IMR-90 (cell line): ENCODE data around the gene MAP6. TPM values are rescaled to one million over a fixed set of nuclear protein-coding genes. Genes with fewer than 3 reads are reported as not detected.

Experiments
- ATAC-seq: fragments of 200-7000 bp; cut with Tn5 transposase; 2 replicates; pipeline ENCODE4 v1.9.1; 2020; ENCODE audit warnings: low read depth, mild to moderate bottlenecking, moderate library complexity
- BruUV-seq: library from RNA; stranded (reverse); fragments of 400-500 nt; replicated peaks from 2 replicates; lab custom pipeline; 2021; lab: Mats Ljungman, UMichigan
- CTCF ChIA-PET: fragments of 300-600 bp; formaldehyde crosslinking; extraction: SDS; loops from one replicate; lab custom pipeline; 2021; ENCODE audit warnings: antibody characterized with exemption; lab: Yijun Ruan, JAX
- POLR2A ChIA-PET: fragments of 300-600 bp; sonication (Branson Sonifier 250); formaldehyde crosslinking; loops from one replicate; lab custom pipeline; 2022; ENCODE audit warnings: antibody characterized with exemption; ENCODE audit not compliant: unreplicated experiment; lab: Charles Lee
- DNase-seq: peaks from one replicate; pipeline ENCODE4 v3.0.0; 2013
- H2AFZ ChIP-seq: replicated peaks from 2 replicates; pipeline ENCODE3; 2013; ENCODE audit warnings: low read length, mild to moderate bottlenecking; ENCODE audit not compliant: poor library complexity
- H2AK5ac ChIP-seq: 2 replicates; pipeline ENCODE4 v1.6.1; 2013; ENCODE audit warnings: low read depth, low read length, inconsistent platforms
- H2AK9ac ChIP-seq: replicated peaks from 2 replicates; pipeline ENCODE3; 2013; ENCODE audit warnings: mild to moderate bottlenecking, low read depth, low read length, moderate library complexity; ENCODE audit not compliant: poor library complexity
- H2BK120ac ChIP-seq: 2 replicates; pipeline ENCODE4 v1.6.1; 2013; ENCODE audit warnings: low read depth, low read length, inconsistent platforms
- H2BK15ac ChIP-seq: 3 replicates; pipeline ENCODE4 v1.6.1; 2013; ENCODE audit warnings: low read depth, low read length, inconsistent platforms
- H2BK20ac ChIP-seq: 2 replicates; pipeline ENCODE4 v1.6.1; 2013; ENCODE audit warnings: low read depth, mild to moderate bottlenecking, inconsistent platforms, low read length, moderate library complexity
- H2BK5ac ChIP-seq: 2 replicates; pipeline ENCODE4 v1.6.1; 2013; ENCODE audit warnings: mild to moderate bottlenecking, low read depth, low read length, inconsistent platforms; ENCODE audit not compliant: poor library complexity, severe bottlenecking
- H3K14ac ChIP-seq: replicated peaks from 2 replicates; pipeline ENCODE4 v1.6.1; 2013; ENCODE audit warnings: low read depth, low read length, inconsistent platforms
- H3K18ac ChIP-seq: 2 replicates; pipeline ENCODE4 v1.6.1; 2013; ENCODE audit warnings: low read depth, low read length, control low read depth
- H3K23ac ChIP-seq: 2 replicates; pipeline ENCODE4 v1.6.1; 2013; ENCODE audit warnings: low read depth, low read length, inconsistent platforms
- H3K27ac ChIP-seq: 2 replicates; pipeline ENCODE4 v1.5.1; 2013; ENCODE audit warnings: mild to moderate bottlenecking, control low read depth, low read length; ENCODE audit not compliant: insufficient read depth
- H3K27me3 ChIP-seq: 2 replicates; pipeline ENCODE4 v1.6.1; 2013; ENCODE audit warnings: low read length; ENCODE audit not compliant: control insufficient read depth, insufficient read depth
- H3K36me3 ChIP-seq: 2 replicates; pipeline ENCODE4 v1.6.1; 2013; ENCODE audit warnings: low read length, mixed read lengths; ENCODE audit not compliant: control insufficient read depth, insufficient read depth
- H3K4ac ChIP-seq: 2 replicates; pipeline ENCODE4 v1.6.1; 2013; ENCODE audit warnings: low read depth, low read length, inconsistent platforms
- H3K4me1 ChIP-seq: 2 replicates; pipeline ENCODE4 v1.6.1; 2013; ENCODE audit warnings: low read length, mixed read lengths; ENCODE audit not compliant: control insufficient read depth, insufficient read depth
- H3K4me2 ChIP-seq: 2 replicates; pipeline ENCODE4 v1.6.1; 2013; ENCODE audit warnings: low read depth, mild to moderate bottlenecking, control low read depth, low read length, moderate library complexity
- H3K4me3 ChIP-seq: 2 replicates; pipeline ENCODE4 v1.5.1; 2013; ENCODE audit warnings: low read depth, mild to moderate bottlenecking, control low read depth, low read length, moderate library complexity; ENCODE audit not compliant: insufficient read depth
- H3K56ac ChIP-seq: 2 replicates; pipeline ENCODE4 v1.6.1; 2013; ENCODE audit warnings: low read length, inconsistent platforms; ENCODE audit not compliant: insufficient read depth; ENCODE audit errors: extremely low read depth
- H3K79me1 ChIP-seq, 2 experiments: 2 replicates each; pipeline ENCODE4 v1.6.1; 2013; ENCODE audit warnings: low read length in 2 of 2, inconsistent platforms in 1 of 2, low read depth in 1 of 2
- H3K9ac ChIP-seq: 2 replicates; pipeline ENCODE4 v1.6.1; 2013; ENCODE audit warnings: low read depth, low read length, control low read depth
- H3K9me1 ChIP-seq: 2 replicates; pipeline ENCODE4 v1.6.1; 2013; ENCODE audit warnings: low read length, inconsistent platforms; ENCODE audit not compliant: insufficient read depth
- H3K9me3 ChIP-seq: 2 replicates; pipeline ENCODE4 v1.6.1; 2013; ENCODE audit warnings: low read length; ENCODE audit not compliant: control insufficient read depth, insufficient read depth
- H4K20me1 ChIP-seq: 2 replicates; pipeline ENCODE4 v1.6.1; 2013; ENCODE audit warnings: low read length, inconsistent platforms; ENCODE audit not compliant: insufficient read depth
- H4K5ac ChIP-seq: 2 replicates; pipeline ENCODE4 v1.6.1; 2013; ENCODE audit warnings: mild to moderate bottlenecking, low read depth, low read length, control low read depth
- H4K8ac ChIP-seq, 2 experiments: 2 replicates each; pipeline ENCODE4 v1.6.1; 2013; ENCODE audit warnings: low read depth in 2 of 2, low read length in 2 of 2, control low read depth in 1 of 2, inconsistent platforms in 1 of 2
- H4K91ac ChIP-seq: 2 replicates; pipeline ENCODE4 v1.6.1; 2013; ENCODE audit warnings: low read depth, low read length, inconsistent platforms; ENCODE audit not compliant: insufficient read depth
- CEBPB ChIP-seq: IDR thresholded peaks from 2 replicates; pipeline ENCODE4 v1.6.1; 2012; ENCODE audit warnings: low read depth, low read length, improper control_type of control experiment
- CHD1 ChIP-seq: IDR thresholded peaks from 2 replicates; pipeline ENCODE4 v1.6.1; 2012; ENCODE audit warnings: low read depth, low read length, improper control_type of control experiment
- FOS ChIP-seq: fragments of 150-350 bp; IDR thresholded peaks from 2 replicates; pipeline ENCODE4 v1.6.1; 2016; ENCODE audit warnings: low read depth, low read length
- MAFK ChIP-seq: IDR thresholded peaks from 2 replicates; pipeline ENCODE4 v1.6.1; 2012; ENCODE audit warnings: low read depth, low read length, improper control_type of control experiment
- MAZ ChIP-seq: IDR thresholded peaks from 2 replicates; pipeline ENCODE4 v1.6.1; 2012; ENCODE audit warnings: low read depth, mild to moderate bottlenecking, low read length, improper control_type of control experiment, moderate library complexity, borderline replicate concordance
- MXI1 ChIP-seq: IDR thresholded peaks from 2 replicates; pipeline ENCODE4 v1.6.1; 2012; ENCODE audit warnings: low read depth, mild to moderate bottlenecking, low read length, moderate library complexity, borderline replicate concordance
- NFE2L2 ChIP-seq: fragments of 150-350 bp; IDR thresholded peaks from 2 replicates; pipeline ENCODE4 v1.6.1; 2016; ENCODE audit warnings: low read depth, mild to moderate bottlenecking, low read length
- RAD21 ChIP-seq: IDR thresholded peaks from 2 replicates; pipeline ENCODE4 v1.6.1; 2012; ENCODE audit warnings: low read length, improper control_type of control experiment
- RCOR1 ChIP-seq: IDR thresholded peaks from 2 replicates; pipeline ENCODE4 v1.6.1; 2012; ENCODE audit warnings: mild to moderate bottlenecking, low read length, improper control_type of control experiment; ENCODE audit not compliant: insufficient replicate concordance
- RFX5 ChIP-seq: IDR thresholded peaks from 2 replicates; pipeline ENCODE4 v1.8.0; 2012; ENCODE audit warnings: low read depth, mild to moderate bottlenecking, low read length, moderate library complexity
- SMC3 ChIP-seq: fragments of 150-350 bp; IDR thresholded peaks from 2 replicates; pipeline ENCODE4 v1.6.1; 2016; ENCODE audit warnings: low read depth, mild to moderate bottlenecking, antibody characterized with exemption, low read length, moderate library complexity
- WGBS, 2 experiments: methylation state at CpG; one replicate each; pipeline versions ENCODE4 v1.1.5 to v1.1.7; 2013; ENCODE audit warnings: missing lambda C conversion rate in 2 of 2; ENCODE audit not compliant: insufficient read length in 1 of 2; ENCODE audit errors: extremely low coverage in 2 of 2; 5-methylcytosine and 5-hydroxymethylcytosine counted together
- dilution Hi-C: fragments of 300-500 bp; cut with HindIII; formaldehyde crosslinking; loops from one replicate; pipeline ENCODE4 v1.14.3; 2018; ENCODE audit warnings: low sequenced_read_pairs; ENCODE audit not compliant: unreplicated experiment
- in situ Hi-C: fragments of 300-500 bp; cut with MboI; formaldehyde crosslinking; loops from 3 replicates; pipeline ENCODE4 v1.14.3; 2019; ENCODE audit warnings: low sequenced_read_pairs, inconsistent platforms, mixed read lengths
- intact Hi-C: fragments of 100-400 bp; cut with micrococcal nuclease; formaldehyde crosslinking; loops from 2 replicates; pipeline ENCODE4 v1.10.0; 2022
- polyA plus RNA-seq, 3 experiments: library from polyadenylated mRNA; depleted of rRNA; stranded (reverse); fragments of >200 nt; gene quantifications; 2 replicates each; pipeline ENCODE4 v1.2.3, GENCODE V29; 2012; ENCODE audit warnings: low replicate concordance in 1 of 3
- total RNA-seq: library from RNA; depleted of rRNA; stranded (reverse); fragments of >200 nt; gene quantifications from 2 replicates; pipeline ENCODE4 v1.2.3, GENCODE V29; 2012
- TF ChIP-seq, protein P1 (sequence below): fragments of 150-350 bp; IDR thresholded peaks from 2 replicates; pipeline ENCODE4 v1.6.1; 2017; ENCODE audit warnings: mild to moderate bottlenecking, antibody characterized with exemption, low read length, low read depth
- TF ChIP-seq, protein P2 (sequence below): conservative IDR thresholded peaks from 2 replicates; pipeline ENCODE4 v1.5.1; 2012; ENCODE audit warnings: mild to moderate bottlenecking, low read depth, low read length, improper control_type of control experiment
- TF ChIP-seq, protein P3 (sequence below): fragments of 150-350 bp; IDR thresholded peaks from 2 replicates; pipeline ENCODE4 v1.6.1; 2016; ENCODE audit warnings: low read depth, mild to moderate bottlenecking, low read length, moderate library complexity, borderline replicate concordance

The MAP6 gene
- total and polyA plus RNA-seq, 2 of the 4 experiments (the other 2 are of a cell fraction) = 3.0 to 3.4 TPM

DNA sequence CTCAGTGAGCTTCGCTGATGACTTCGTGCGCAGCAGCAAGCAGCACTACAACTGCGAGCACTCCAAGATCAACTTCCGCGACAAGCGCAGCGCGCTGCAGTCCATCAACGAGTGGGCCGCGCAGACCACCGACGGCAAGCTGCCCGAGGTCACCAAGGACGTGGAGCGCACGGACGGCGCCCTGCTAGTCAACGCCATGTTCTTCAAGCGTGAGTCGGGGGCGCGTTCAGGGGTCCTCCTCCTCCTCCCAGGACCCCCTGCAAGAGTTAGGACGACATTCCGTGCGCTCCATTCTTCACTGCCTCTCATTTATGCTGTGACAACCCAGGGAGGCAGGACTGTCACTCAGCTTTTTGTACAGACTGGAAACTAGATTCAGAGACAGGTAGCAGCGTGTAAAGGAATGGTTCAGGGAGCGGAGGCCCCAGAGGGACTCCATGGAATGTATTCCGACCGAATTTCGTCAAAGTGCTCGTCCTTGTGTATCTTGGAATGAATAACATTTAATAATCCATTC lies 102.0 kb downstream of the MAP6 start:
- ChIA-PET POLR2A (interaction anchor here (0.5 to 3.9 kb wide), 3 partner anchors 8 to 17 kb away, joined by 6 to 27 read pairs (median 7); no protein-coding TSS in a partner anchor), CTCF (interaction anchor here (0.9 to 1.7 kb wide), 2 partner anchors 12 to 102 kb away, joined by 3 to 4 read pairs; partner anchors contain the start of gene MAP6)
- no peak overlapping the region for H2BK20ac ChIP-seq
- H3K56ac ChIP-seq = no peak overlapping the region
- no TSS peak for BruUV-seq
- in situ Hi-C loops (no loop called here), dilution Hi-C loops (no loop called here), intact Hi-C loops (no loop called here)
- H3K4me1 ChIP-seq = peaks cover 19% of the 10 kb centered on the region
- no peaks in the 10 kb centered on the region for H3K27me3 ChIP-seq
- H3K4me2 ChIP-seq = no peak overlapping the region
- H3K9me3 ChIP-seq = no peaks in the 10 kb centered on the region
- TF ChIP-seq MAFK (no peak), MXI1 (no peak), CEBPB (no peak), RCOR1 (no peak), FOS (no peak), RAD21 (no peak), RFX5 (no peak), CHD1 (no peak), NFE2L2 (no peak), MAZ (no peak), SMC3 (no peak)
- TF ChIP-seq, protein P1, sequence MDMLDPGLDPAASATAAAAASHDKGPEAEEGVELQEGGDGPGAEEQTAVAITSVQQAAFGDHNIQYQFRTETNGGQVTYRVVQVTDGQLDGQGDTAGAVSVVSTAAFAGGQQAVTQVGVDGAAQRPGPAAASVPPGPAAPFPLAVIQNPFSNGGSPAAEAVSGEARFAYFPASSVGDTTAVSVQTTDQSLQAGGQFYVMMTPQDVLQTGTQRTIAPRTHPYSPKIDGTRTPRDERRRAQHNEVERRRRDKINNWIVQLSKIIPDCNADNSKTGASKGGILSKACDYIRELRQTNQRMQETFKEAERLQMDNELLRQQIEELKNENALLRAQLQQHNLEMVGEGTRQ = no peak
- TF ChIP-seq, protein P2, sequence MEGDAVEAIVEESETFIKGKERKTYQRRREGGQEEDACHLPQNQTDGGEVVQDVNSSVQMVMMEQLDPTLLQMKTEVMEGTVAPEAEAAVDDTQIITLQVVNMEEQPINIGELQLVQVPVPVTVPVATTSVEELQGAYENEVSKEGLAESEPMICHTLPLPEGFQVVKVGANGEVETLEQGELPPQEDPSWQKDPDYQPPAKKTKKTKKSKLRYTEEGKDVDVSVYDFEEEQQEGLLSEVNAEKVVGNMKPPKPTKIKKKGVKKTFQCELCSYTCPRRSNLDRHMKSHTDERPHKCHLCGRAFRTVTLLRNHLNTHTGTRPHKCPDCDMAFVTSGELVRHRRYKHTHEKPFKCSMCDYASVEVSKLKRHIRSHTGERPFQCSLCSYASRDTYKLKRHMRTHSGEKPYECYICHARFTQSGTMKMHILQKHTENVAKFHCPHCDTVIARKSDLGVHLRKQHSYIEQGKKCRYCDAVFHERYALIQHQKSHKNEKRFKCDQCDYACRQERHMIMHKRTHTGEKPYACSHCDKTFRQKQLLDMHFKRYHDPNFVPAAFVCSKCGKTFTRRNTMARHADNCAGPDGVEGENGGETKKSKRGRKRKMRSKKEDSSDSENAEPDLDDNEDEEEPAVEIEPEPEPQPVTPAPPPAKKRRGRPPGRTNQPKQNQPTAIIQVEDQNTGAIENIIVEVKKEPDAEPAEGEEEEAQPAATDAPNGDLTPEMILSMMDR = no peak
- TF ChIP-seq, protein P3, sequence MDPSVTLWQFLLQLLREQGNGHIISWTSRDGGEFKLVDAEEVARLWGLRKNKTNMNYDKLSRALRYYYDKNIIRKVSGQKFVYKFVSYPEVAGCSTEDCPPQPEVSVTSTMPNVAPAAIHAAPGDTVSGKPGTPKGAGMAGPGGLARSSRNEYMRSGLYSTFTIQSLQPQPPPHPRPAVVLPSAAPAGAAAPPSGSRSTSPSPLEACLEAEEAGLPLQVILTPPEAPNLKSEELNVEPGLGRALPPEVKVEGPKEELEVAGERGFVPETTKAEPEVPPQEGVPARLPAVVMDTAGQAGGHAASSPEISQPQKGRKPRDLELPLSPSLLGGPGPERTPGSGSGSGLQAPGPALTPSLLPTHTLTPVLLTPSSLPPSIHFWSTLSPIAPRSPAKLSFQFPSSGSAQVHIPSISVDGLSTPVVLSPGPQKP = no peak
- H3K9ac ChIP-seq = no peak overlapping the region
- H3K14ac ChIP-seq = no peak overlapping the region
- DNase-seq = no peak
- H3K9me1 ChIP-seq = no peaks in the 10 kb centered on the region; the same call in 1 of the 2 replicates
- H2AK9ac ChIP-seq = no peak overlapping the region
- no peak overlapping the region for H4K91ac ChIP-seq
- no peak overlapping the region for H4K5ac ChIP-seq
- no peak overlapping the region for H3K23ac ChIP-seq
- no peak overlapping the region for H3K18ac ChIP-seq
- H3K79me1 ChIP-seq = peaks cover 30 to 70% of the 10 kb centered on the region in 2 experiments
- H3K36me3 ChIP-seq = peaks cover 69% of the 10 kb centered on the region
- 98% methylated on average over 11 of the region's 34 CpGs; no CpG with 5 or more reads in 1 of the 2 experiments for WGBS, 2 experiments
- peaks cover 96% of the 10 kb centered on the region for H4K20me1 ChIP-seq
- no peak overlapping the region for H3K4me3 ChIP-seq
- H2AFZ ChIP-seq = no peak overlapping the region
- no peak overlapping the region for H2BK120ac ChIP-seq
- H4K8ac ChIP-seq = no peak overlapping the region
- H2AK5ac ChIP-seq = no peak overlapping the region
- no peak overlapping the region for H2BK5ac ChIP-seq
- ATAC-seq = no peak
- H2BK15ac ChIP-seq = no peak overlapping the region
- no peak overlapping the region for H3K4ac ChIP-seq
- H3K27ac ChIP-seq = no peak overlapping the region
